Panc1 (cell line): ENCODE results near the gene GFY. TPM values are rescaled to one million over a fixed set of nuclear protein-coding genes. Genes with fewer than 3 reads are reported as not detected.

Experiments used
- ATAC-seq: fragments of 200-7000 bp; cut with Tn5 transposase; 2 replicates; pipeline ENCODE4 v1.9.1; 2020; ENCODE audit warnings: mild to moderate bottlenecking, moderate library complexity
- BruUV-seq: library from RNA; stranded (reverse); fragments of 400-500 nt; replicated peaks from 2 replicates; lab custom pipeline; 2021; lab: Mats Ljungman, UMichigan
- CTCF ChIA-PET: fragments of 300-600 bp; sonication (Branson Sonifier 250); formaldehyde crosslinking; loops from one replicate; lab custom pipeline; 2022; ENCODE audit warnings: antibody characterized with exemption; lab: Charles Lee
- POLR2A ChIA-PET: fragments of 300-600 bp; sonication (Branson Sonifier 250); formaldehyde crosslinking; loops from one replicate; lab custom pipeline; 2022; ENCODE audit warnings: antibody characterized with exemption; lab: Charles Lee
- DNase-seq: peaks from one replicate; pipeline ENCODE4 v3.0.0-alpha.2; 2010; ENCODE audit warnings: low read depth, low spot score
- H3K27ac ChIP-seq: 2 replicates; pipeline ENCODE4 v1.5.1; 2011; ENCODE audit warnings: mild to moderate bottlenecking, low read length, inconsistent platforms
- H3K27me3 ChIP-seq: fragments of 200-500 bp; sonication (Bioruptor generic); 2 replicates; pipeline ENCODE4 v1.6.0; 2014; ENCODE audit warnings: low read length, inconsistent platforms; ENCODE audit not compliant: control insufficient read depth, insufficient read depth
- H3K36me3 ChIP-seq: fragments of 200-500 bp; sonication (Bioruptor generic); 2 replicates; pipeline ENCODE4 v1.5.1; 2014; ENCODE audit warnings: inconsistent platforms, mild to moderate bottlenecking, low read length, moderate library complexity; ENCODE audit not compliant: control insufficient read depth, insufficient read depth
- H3K4me1 ChIP-seq: 2 replicates; pipeline ENCODE4 v1.5.1; 2011; ENCODE audit warnings: inconsistent platforms, mild to moderate bottlenecking, low read length, moderate library complexity; ENCODE audit not compliant: control insufficient read depth, insufficient read depth
- H3K4me3 ChIP-seq, 2 experiments: 2 replicates each; pipeline ENCODE4 v1.5.1; 2011 to 2012; ENCODE audit warnings: low read depth in 2 of 2, low read length in 2 of 2, mild to moderate bottlenecking in 2 of 2, inconsistent platforms in 1 of 2, moderate library complexity in 1 of 2
- H3K9me3 ChIP-seq: fragments of 200-500 bp; sonication (Bioruptor generic); 2 replicates; pipeline ENCODE4 v1.5.1; 2014; ENCODE audit warnings: low read depth, mild to moderate bottlenecking, inconsistent platforms, low read length, moderate library complexity; ENCODE audit not compliant: control insufficient read depth, insufficient read depth
- CTCF ChIP-seq: fragments of 450-650 bp; IDR thresholded peaks from 2 replicates; pipeline ENCODE4 v1.5.1; 2017; ENCODE audit warnings: mild to moderate bottlenecking
- POLR2AphosphoS5 ChIP-seq: IDR thresholded peaks from 2 replicates; pipeline ENCODE4 v1.6.1; 2012; ENCODE audit warnings: mild to moderate bottlenecking, low read depth, low read length, moderate library complexity
- REST ChIP-seq, 2 experiments: IDR thresholded peaks; 2 replicates each; pipeline ENCODE4 v1.6.1; 2011 to 2012; ENCODE audit warnings: low read depth in 2 of 2, control low read depth in 1 of 2, low read length in 1 of 2, mild to moderate bottlenecking in 1 of 2, moderate library complexity in 1 of 2; ENCODE audit not compliant: insufficient read depth in 1 of 2
- SIN3A ChIP-seq: IDR thresholded peaks from 2 replicates; pipeline ENCODE4 v1.6.1; 2012; ENCODE audit warnings: low read depth, mild to moderate bottlenecking, low read length, moderate library complexity, borderline replicate concordance; ENCODE audit not compliant: insufficient read depth
- TCF7L2 ChIP-seq: IDR thresholded peaks from 2 replicates; pipeline ENCODE4 v1.6.1; 2011; ENCODE audit warnings: mild to moderate bottlenecking, low read depth, low read length, inconsistent platforms
- in situ Hi-C: cut with HindIII; loops from 2 replicates; pipeline ENCODE4 v1.10.0; 2016; ENCODE audit warnings: low sequenced_read_pairs, low pct_unique_long_range_greater_than_20kb
- intact Hi-C: fragments of 100-400 bp; cut with micrococcal nuclease; formaldehyde crosslinking; loops from one replicate; pipeline ENCODE4 v1.10.0; 2022; ENCODE audit not compliant: unreplicated experiment
- total RNA-seq: library from RNA; stranded (reverse); gene quantifications from one replicate; pipeline ENCODE4 v1.2.1, GENCODE V29; 2021; ENCODE audit not compliant: unreplicated experiment

Gene GFY
- total RNA-seq, 1 experiment from 2014 or later = not detected

- CTCF ChIA-PET = no interaction called here
- Histone ChIP-seq H3K36me3 (no peaks in the 10 kb centered on the region), H3K9me3 (no peaks in the 10 kb centered on the region), H3K27me3 (no peaks in the 10 kb centered on the region; the same call in 1 of the 2 replicates), H3K4me1 (no peaks in the 10 kb centered on the region), H3K4me3 (no peak overlapping the region), H3K27ac (no peak overlapping the region)
- no peak for TF ChIP-seq TCF7L2
- no peak for TF ChIP-seq REST (IDR thresholded peaks at IDR 0.05; ENCODE audit: insufficient read depth in 1 of 2, low read depth in 2 of 2, low read length in 1 of 2)
- TF ChIP-seq POLR2AphosphoS5 = no peak
- TF ChIP-seq SIN3A = no peak
- POLR2A ChIA-PET = no interaction called here
- intact Hi-C loops = no loop called here
- BruUV-seq = no TSS peak
- ATAC-seq (no peak), DNase-seq (no peak)
- in situ Hi-C loops = no loop called here
These were observed 7.2 kb downstream of the GFY start for GRCh38 chr19:49432141-49433073.

GRCh38 chr19:49433240-49433901 is 8.2 kb downstream of the GFY start:
- H3K27ac ChIP-seq = no peak overlapping the region
- DNase-seq = no peak
- no peaks in the 10 kb centered on the region for H3K9me3 ChIP-seq
- H3K27me3 ChIP-seq = no peaks in the 10 kb centered on the region; the same call in 1 of the 2 replicates
- BruUV-seq = no TSS peak
- H3K36me3 ChIP-seq = no peaks in the 10 kb centered on the region
- intact Hi-C loops = no loop called here
- CTCF ChIA-PET = interaction anchor here (0.6 kb wide), 1 partner anchor 38 kb away, joined by 8 read pairs; no protein-coding TSS in a partner anchor
- TF ChIP-seq SIN3A = no peak
- TF ChIP-seq CTCF = no peak
- no peak for TF ChIP-seq POLR2AphosphoS5
- TF ChIP-seq TCF7L2 = no peak
- in situ Hi-C loops = no loop called here
- ATAC-seq = no peak
- no peak overlapping the region for H3K4me3 ChIP-seq
- H3K4me1 ChIP-seq = no peaks in the 10 kb centered on the region
- POLR2A ChIA-PET = no interaction called here
